Nucleus accumbens (tissue), 56 donors: ENCODE data around the gene UNC5A.

ENCODE experiments used
- DNase-seq, 56 donors: peaks; one replicate each; lab custom pipeline; 2025; lab: John Stamatoyannopoulos, UW

UNC5A gene

GRCh38 chr5:176817369-176817840, 7.0 kb downstream of the UNC5A start:
- DNase-seq = no peak

DNA sequence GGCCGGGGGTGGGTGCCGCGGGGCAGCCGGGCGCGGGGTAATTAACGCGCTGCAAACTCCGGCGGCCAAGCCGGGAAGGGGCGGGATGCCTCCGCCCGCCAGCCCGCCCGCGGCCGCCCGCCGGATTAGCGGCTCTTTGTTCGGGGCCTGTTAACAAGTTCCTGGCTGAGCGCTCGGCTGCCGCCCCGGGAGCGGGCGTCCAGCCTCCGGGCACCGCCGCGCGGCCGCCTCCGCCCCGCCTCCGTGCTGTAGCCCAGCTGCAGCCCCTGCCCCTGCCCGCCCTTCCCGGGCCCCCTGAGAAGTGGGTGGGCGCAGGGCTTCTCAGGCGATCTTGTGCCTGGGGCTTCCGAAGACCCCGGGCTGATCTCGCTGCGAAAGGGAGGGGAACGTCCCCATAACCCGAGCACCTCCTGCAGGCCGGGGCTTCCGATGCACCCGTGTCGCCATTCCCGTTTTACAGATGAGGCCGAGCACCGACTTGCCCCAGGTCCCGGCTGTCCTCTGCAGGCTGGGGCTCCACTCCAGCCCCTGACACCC, 7.5 kb downstream of the UNC5A start:
- peak in 8 of 56 donors; percentile 12 to 57 (median 32) for DNase-seq

DNA sequence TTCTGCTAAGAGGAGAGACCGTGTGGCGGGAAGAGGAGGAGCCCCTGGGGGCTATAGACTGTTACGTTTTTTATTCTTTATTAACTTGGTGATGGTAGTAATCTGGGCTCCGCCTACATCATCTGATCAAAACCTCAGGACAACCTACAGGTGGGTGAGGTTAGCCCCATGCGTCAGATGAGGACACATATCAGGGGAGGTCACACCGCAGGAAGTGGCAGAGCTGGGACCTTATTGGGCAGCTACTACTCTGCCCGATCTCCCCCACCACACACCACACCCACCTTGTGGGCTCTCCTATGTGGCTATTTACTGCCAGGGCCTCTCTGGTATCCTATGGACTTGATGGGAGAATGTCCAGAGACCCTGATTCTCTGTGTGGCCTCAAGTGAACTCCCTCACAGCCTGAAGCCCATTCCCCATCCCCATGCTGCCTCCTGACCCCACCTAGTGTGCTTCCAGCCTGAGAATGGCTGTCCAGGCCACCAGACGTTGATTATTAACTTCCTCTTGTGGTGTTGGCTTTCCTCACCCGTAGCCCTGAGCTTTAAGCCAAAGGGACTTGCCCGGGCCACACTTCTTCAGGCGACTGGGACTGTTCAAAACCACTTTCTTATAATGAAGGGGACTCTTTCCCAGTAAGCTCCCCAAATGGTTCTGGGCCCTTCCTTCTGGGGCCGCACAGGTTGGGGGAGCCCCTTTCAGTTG, 8.2 kb downstream of the UNC5A start:
- no peak for DNase-seq

- no peak for DNase-seq
These were observed 9.1 kb downstream of the UNC5A start for GRCh38 chr5:176819476-176819875.

GRCh38 chr5:176820937-176821336, 10.6 kb downstream of the UNC5A start:
- no peak for DNase-seq

DNA sequence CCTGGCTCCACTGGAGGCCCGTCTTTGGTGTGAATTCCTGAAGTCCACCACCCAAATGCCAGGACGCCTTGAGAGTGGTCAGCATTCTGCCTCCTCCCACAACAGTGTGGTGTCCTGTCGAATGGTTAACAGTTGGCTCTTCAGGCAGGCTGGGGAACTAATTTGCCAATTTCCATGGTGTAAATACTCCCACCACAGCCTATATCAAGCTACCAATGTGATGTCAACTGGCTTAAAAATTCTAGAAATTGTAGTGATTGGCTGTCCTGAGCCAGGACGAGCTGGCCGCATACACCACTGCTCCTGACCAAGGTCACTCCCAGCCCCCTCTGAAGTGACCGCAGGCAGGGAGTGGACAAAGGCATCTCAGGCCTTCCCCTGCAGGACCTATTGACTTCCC, 11.1 kb downstream of the UNC5A start:
- no peak for DNase-seq

GRCh38 chr5:176822041-176822792, 11.9 kb downstream of the UNC5A start:
- peak in 21 of 56 donors; percentile 13 to 78 (median 43) for DNase-seq

- DNase-seq = peak in 25 of 56 donors; percentile 9 to 76 (median 52)
These were observed 12.6 kb downstream of the UNC5A start for GRCh38 chr5:176822793-176823481.

- no peak for DNase-seq
These were observed 13.6 kb downstream of the UNC5A start for GRCh38 chr5:176823869-176824412.

DNA sequence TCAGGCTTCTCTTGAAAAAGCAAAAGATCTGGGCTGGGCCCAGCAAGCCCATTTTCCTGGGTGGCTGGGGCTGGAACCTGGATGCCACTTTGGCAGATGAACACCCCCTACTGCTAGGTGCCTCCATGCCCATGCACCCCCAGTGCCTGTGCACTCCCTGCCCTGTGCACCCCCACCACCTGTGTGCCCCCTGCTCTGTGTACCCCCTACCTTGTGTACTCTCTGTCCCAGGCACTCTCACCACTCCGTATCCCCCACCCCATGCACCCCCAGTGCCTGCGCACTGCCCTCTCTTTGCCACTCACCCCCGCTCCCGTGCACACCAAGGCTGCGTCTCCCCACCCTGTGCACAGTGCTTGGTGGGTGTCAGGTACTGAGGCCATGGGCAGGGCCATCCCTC, 14.2 kb downstream of the UNC5A start:
- DNase-seq = no peak

DNA sequence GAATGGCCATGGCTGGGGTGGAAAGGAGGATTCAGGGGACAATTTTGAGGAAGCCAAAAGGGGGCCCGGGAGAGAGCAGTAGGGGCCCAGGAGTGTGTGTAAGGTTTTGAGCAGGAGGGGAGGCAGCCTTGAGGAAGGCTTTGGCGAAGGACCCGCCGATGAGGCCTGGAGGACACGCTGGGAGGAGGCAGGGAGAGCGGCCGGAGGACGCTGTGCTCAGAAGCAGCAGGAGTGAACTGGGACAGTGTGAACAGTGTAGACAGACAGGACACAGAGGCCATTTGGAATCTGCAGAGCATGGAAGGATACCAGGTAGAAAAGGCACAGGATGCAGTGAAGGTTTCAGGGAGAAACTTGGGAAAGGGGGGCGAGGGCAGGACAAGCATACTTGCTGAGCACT, 14.9 kb downstream of the UNC5A start:
- DNase-seq = no peak

DNA sequence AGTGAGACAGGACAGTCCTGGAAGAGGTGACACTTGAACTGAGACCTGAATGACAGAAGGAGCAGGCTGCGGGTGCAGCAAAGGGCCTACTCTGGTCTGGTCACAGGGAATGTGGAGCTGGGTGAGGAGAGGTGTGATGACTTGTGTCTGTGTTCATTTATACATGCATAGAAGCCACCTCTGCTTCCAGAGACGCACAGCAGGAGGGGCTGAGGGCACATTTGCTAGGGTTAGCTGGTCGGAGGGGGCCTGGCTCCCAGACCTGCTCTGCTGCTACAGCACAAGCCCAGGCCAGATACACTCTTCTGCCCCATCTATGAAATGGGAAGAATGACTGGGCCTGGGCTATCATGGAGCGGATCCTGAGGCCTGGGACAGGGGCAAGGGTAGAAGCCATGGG, 15.6 kb downstream of the UNC5A start:
- DNase-seq = no peak

DNA sequence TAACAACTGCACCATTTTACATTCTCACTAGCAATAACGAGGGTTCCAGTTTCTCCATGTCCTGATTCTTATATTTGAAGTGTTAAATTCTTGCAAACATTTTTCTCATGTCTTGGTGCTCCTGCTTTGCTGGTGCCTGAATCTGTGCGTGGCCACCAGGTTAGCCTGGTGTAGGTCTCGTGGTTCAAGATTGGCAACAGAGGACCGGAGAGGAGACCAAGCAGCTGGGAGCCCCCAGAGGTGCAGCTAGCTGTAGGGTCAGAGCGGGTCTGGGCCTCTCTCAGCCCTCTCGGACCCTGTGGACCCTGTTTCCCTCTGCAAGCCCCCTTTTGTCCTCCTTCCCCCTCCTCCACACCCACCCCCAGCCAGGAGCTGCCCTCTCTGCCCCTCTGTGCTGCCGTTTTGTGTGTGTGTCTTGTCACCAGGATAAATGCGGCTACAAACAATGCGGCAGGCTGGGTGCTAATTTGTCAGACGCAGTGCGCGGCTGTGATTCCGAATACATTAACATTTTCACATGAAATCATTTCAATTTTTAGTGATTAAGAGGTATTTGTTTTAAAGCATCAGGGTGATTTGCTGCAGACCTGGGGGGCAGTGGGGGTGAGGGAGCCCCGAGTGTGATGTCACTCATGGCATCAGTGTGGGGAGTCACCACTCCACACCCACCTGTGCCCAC, 17.5 kb downstream of the UNC5A start:
- peak in 2 of 56 donors; percentile 24 to 31 for DNase-seq

- no peak for DNase-seq
These were observed 19.0 kb downstream of the UNC5A start for GRCh38 chr5:176829320-176829719.

GRCh38 chr5:176830422-176830994, 20.1 kb downstream of the UNC5A start:
- no peak for DNase-seq

GRCh38 chr5:176830995-176831423, 20.6 kb downstream of the UNC5A start:
- DNase-seq = no peak

- DNase-seq = no peak
These were observed 21.1 kb downstream of the UNC5A start for GRCh38 chr5:176831425-176831824.

- DNase-seq = no peak
These were observed 21.8 kb downstream of the UNC5A start for GRCh38 chr5:176832162-176832561.

- no peak for DNase-seq
These were observed 22.9 kb downstream of the UNC5A start for GRCh38 chr5:176833286-176833685.

GRCh38 chr5:176835918-176836317, 25.6 kb downstream of the UNC5A start:
- no peak for DNase-seq
